Inflammatory macrophage (primary cell): Measurements from ENCODE around the gene LDLR.
A peak's percentile ranks its signal among the peaks of the same experiment; 100 is the strongest.
"Not testable (repeated sequence)": the region's sequence is repeated elsewhere in the genome, so short reads cannot be mapped to it uniquely, and the experiment has no call there.

Source experiments
- DNase-seq, 2 donors: peaks; one replicate each; pipeline ENCODE4 v3.0.0-alpha.2; 2020 to 2022

LDLR gene

DNA sequence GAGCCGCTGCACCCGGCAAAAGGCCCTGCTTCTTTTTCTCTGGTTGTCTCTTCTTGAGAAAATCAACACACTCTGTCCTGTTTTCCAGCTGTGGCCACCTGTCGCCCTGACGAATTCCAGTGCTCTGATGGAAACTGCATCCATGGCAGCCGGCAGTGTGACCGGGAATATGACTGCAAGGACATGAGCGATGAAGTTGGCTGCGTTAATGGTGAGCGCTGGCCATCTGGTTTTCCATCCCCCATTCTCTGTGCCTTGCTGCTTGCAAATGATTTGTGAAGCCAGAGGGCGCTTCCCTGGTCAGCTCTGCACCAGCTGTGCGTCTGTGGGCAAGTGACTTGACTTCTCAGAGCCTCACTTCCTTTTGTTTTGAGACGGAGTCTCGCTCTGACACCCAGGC lies 17.2 kb downstream of the LDLR start:
- DNase-seq: no peak

DNA sequence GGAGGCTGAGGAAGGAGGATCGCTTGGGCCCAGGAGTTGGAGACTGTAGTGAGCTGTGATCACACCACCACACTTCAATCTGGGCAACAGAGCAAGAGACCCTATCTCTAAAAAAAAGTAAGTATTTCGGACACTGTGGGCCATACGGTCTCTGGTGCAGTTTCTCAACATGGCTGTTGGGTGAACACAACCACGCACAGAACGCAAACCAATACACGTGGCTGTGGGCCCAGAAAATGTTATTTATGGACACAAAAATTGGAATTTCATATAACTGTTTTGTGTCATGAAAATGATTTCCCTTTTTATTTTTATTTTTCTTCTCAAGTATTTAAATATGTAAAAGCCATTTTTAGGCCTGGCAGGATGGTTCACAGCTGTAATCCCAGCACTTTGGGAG lies 19.5 kb downstream of the LDLR start:
- DNase-seq: no peak

DNA sequence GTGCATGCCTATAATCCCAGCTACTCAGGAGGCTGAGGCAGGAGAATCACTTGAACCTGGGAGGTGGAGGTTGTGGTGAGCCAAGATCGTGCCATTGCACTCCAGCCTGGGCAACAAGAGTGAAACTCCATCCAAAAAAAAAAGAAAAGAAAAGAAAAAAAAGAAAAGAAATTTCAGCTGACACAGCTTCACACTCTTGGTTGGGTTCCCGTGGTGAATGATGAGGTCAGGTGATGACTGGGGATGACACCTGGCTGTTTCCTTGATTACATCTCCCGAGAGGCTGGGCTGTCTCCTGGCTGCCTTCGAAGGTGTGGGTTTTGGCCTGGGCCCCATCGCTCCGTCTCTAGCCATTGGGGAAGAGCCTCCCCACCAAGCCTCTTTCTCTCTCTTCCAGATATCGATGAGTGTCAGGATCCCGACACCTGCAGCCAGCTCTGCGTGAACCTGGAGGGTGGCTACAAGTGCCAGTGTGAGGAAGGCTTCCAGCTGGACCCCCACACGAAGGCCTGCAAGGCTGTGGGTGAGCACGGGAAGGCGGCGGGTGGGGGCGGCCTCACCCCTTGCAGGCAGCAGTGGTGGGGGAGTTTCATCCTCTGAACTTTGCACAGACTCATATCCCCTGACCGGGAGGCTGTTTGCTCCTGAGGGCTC lies 22.0 kb downstream of the LDLR start:
- DNase-seq: no peak

DNA sequence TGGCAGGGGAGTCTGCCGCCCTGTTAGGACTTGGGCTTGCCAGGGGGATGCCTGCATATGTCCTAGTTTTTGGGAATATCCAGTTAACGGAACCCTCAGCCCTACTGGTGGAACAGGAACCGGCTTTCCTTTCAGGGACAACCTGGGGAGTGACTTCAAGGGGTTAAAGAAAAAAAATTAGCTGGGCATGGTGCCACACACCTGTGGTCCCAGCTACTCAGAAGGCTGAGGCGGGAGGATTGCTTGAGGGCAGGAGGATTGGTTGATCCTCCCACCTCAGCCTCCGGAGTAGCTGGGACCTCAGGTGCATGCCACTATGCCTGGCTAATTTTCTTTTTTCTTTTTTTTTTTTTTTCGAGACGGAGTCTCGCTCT lies 22.5 kb downstream of the LDLR start:
- no peak for DNase-seq

DNA sequence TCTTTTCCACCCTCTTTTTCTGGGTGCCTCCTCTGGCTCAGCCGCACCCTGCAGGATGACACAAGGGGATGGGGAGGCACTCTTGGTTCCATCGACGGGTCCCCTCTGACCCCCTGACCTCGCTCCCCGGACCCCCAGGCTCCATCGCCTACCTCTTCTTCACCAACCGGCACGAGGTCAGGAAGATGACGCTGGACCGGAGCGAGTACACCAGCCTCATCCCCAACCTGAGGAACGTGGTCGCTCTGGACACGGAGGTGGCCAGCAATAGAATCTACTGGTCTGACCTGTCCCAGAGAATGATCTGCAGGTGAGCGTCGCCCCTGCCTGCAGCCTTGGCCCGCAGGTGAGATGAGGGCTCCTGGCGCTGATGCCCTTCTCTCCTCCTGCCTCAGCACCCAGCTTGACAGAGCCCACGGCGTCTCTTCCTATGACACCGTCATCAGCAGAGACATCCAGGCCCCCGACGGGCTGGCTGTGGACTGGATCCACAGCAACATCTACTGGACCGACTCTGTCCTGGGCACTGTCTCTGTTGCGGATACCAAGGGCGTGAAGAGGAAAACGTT lies 24.0 kb downstream of the LDLR start:
- no peak for DNase-seq

DNA sequence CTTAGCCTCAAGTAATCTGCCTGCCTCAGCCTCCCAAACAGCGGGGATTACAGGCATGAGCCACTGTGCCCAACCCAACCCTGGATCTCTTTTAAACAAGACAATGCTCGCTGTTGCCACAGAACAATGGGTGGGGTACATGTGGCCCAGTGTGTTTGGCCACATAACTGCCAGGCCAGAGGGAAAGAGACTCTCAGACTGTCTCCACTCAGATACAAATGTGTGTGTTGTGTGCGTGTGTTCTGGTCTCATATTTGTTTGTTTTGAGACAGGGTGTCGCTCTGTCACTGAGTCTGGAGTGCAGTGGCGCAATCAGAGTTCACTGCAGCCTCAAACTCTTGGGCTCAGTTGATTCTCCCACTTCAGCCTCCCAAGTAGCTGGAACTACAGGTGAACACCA lies 25.8 kb downstream of the LDLR start:
- no peak for DNase-seq

DNA sequence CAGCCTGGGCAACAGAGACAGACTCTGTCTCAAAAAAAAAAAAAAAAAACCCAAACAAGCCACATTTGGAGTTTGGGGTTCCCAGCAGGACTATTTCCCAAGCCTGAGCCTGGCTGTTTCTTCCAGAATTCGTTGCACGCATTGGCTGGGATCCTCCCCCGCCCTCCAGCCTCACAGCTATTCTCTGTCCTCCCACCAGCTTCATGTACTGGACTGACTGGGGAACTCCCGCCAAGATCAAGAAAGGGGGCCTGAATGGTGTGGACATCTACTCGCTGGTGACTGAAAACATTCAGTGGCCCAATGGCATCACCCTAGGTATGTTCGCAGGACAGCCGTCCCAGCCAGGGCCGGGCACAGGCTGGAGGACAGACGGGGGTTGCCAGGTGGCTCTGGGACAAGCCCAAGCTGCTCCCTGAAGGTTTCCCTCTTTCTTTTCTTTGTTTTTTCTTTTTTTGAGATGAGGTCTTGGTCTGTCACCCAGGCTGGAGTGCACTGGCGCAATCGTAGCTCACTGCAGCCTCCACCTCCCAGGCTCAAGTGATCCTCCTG lies 26.7 kb downstream of the LDLR start:
- no peak for DNase-seq

DNA sequence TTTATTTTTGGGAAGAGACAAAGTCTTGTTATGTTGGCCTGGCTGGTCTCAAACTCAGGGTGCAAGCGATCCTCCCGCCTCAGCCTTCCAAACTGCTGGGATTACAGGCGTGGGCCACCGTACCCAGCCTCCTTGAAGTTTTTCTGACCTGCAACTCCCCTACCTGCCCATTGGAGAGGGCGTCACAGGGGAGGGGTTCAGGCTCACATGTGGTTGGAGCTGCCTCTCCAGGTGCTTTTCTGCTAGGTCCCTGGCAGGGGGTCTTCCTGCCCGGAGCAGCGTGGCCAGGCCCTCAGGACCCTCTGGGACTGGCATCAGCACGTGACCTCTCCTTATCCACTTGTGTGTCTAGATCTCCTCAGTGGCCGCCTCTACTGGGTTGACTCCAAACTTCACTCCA lies 27.2 kb downstream of the LDLR start:
- no peak for DNase-seq

DNA sequence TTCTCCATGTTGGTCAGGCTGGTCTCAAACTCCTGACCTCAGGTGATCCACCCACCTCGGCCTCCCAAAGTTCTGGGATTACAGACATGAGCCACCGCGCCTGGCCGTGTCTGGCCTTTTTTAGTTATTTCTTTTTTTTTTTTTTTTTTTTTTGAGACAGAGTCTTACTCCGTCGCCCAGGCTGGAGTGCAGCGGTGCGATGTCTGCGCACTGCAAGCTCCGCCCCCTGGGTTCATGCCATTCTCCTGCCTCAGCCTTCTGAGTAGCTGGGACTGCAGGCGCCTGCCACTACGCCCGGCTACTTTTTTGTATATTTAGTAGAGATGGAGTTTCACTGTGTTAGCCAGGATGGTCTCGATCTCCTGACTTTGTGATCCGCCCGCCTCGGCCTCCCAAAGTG lies 32.7 kb downstream of the LDLR start:
- DNase-seq: not testable (repeated sequence)

DNA sequence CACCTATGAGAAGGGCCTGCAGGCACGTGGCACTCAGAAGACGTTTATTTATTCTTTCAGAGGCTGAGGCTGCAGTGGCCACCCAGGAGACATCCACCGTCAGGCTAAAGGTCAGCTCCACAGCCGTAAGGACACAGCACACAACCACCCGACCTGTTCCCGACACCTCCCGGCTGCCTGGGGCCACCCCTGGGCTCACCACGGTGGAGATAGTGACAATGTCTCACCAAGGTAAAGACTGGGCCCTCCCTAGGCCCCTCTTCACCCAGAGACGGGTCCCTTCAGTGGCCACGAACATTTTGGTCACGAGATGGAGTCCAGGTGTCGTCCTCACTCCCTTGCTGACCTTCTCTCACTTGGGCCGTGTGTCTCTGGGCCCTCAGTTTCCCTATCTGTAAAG lies 33.9 kb downstream of the LDLR start:
- DNase-seq: no peak

DNA sequence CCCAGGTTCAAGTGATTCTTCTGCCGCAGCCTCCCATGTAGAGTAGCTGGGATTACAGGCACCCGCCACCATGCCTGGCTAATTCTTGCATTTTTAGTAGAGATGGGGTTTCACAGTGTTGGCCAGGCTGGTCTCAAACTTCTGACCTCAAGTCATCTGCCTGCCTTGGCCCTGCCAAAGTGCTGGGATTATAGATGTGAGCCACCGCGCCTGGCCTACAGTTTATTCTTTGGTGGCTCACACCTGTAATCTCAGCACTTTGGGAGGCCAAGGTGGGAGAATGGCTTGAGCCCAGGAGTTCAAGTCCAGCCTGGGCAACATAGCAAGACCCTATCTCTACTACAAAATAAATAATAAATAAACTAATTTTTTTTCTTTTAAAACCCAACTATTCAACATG lies 34.9 kb downstream of the LDLR start:
- not testable (repeated sequence) for DNase-seq

DNA sequence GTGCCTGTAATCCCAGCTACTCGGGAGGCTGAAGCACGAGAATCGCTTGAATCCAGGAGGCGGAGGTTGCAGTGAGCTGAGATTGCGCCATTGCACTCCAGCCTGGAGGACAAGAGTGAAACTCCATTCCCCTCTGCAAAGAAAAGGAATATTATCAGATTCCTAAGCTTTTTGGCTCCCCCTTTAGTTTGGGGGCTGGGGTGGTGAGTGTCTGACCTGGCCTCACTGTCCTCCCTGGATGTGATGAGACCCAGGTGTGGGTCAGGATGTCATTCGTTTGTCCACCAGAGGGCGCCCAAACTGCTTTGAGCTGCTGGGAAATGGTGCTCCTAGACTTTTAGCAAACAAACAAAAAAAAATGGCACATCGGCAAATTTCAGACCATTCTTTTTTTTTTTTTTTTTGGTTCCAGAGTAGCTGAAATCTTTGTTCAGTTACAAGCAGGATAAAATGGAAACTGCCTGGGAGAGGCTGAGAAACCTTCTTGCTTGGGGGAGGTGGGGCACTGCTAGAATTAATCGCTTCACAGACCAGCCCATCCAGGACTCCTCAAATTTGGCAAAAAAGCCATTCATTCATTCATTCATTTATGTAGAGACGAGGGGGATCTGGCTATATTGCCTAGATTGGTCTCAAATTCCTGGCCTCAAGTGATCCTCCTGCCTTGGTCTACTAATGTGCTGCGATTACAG lies 36.9 kb downstream of the LDLR start:
- DNase-seq: peak; percentile 63 to 75

DNA sequence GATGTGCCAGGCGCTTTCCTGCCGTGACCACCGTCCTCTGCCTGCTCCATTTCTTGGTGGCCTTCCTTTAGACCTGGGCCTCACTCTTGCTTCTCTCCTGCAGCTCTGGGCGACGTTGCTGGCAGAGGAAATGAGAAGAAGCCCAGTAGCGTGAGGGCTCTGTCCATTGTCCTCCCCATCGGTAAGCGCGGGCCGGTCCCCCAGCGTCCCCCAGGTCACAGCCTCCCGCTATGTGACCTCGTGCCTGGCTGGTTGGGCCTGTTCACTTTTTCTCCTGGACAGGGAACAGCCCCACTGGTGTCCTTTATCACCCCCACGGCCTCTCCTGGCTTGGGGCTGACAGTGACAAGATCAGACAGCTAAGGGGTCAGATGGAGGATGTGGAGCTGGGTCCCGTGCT lies 38.6 kb downstream of the LDLR start:
- DNase-seq: no peak

DNA sequence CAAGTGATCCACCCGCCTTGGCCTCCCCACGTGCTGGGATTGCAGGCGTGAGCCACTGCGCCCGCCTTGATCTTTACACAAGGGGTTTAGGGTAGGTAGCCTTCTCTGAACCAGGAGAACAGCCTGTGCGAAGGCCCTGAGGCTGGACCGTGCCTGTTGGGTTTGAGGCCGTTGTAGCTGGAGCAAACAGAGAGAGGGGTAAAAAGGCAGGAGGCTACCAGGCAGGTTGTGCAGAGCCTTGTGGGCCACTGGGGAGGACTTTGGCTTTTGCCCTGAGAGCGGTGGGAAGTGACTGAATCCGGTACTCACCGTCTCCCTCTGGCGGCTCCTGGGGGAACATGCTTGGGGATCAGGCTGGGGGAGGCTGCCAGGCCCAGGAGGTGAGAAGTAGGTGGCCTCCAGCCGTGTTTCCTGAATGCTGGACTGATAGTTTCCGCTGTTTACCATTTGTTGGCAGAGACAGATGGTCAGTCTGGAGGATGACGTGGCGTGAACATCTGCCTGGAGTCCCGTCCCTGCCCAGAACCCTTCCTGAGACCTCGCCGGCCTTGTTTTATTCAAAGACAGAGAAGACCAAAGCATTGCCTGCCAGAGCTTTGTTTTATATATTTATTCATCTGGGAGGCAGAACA lies 41.7 kb downstream of the LDLR start:
- DNase-seq: peak; percentile 66 to 70

DNA sequence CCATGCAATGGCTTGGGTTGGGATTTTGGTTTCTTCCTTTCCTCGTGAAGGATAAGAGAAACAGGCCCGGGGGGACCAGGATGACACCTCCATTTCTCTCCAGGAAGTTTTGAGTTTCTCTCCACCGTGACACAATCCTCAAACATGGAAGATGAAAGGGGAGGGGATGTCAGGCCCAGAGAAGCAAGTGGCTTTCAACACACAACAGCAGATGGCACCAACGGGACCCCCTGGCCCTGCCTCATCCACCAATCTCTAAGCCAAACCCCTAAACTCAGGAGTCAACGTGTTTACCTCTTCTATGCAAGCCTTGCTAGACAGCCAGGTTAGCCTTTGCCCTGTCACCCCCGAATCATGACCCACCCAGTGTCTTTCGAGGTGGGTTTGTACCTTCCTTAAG lies 42.2 kb downstream of the LDLR start:
- DNase-seq: no peak

DNA sequence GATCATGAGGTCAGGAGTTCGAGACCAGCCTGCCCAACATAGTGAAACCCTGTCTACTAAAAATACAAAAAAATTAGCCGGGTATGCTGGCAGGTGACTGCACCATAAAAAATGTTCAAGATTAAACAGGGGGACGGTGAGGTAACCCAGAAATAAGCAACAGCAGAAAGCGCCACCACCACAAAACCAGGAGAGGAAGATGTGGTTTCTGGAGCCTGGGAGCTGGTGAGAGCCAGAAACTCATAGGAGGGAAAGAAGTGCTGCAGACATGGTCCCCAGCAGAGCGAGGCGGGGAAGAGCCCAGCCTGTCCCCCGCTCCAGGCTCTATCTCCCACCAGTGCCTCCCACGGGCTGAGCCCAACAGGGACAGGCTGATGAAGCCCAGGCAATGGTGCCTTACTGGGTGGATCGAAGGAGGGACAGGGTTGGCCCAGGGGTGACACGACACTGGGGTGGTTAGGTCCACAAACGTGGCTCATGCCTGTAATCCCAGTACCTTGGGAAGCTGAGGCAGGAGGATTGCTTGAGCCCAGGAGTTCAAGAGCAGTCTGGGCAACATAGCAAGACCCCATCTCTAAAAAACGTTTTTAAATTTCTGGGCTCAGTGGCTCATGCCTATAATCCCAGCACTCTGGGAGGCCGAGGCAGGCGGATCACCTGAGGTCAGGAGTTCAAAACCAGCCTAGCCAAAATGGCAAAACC lies 47.3 kb downstream of the LDLR start:
- no peak for DNase-seq

DNA sequence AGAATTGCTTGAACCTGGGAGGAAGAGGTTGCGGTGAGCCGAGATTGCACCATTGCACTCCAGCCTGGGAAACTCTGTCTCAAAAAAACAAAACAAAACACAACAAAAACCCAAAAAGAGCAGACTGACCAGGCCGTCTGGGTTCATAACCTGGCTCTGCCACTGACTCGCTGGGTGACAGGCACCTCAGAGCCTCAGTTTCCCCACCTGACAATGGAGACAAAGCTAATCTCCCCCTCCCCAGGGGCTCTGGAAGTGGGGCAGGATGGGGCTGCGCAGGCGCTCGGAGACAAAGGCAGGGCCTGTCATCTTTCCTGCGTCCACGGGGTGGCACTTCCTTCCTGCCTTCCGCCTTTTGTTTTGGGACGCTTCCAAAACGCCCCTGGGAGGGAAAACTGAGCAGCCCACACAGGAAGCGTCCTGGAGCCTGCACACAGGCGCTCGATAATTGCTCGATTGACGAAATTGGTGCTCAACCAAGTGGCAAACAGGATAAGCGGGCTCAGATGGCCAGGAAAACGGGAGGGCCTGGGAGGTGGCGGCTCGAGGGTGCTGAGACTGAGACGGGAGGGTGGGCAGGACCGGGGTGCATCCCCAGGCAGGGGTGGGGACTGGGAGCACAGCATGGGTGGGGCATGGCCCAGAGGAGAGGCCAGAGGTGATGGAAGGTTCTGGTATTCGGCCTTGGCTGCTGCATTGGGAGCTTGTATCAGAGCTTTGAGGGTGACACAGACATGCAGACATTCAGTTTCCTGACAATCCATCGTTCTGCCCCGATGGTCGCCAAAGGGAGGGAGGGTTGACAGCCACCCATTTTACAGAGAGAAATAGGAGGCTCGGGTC lies 48.5 kb downstream of the LDLR start:
- peak; percentile 23 to 61 for DNase-seq

DNA sequence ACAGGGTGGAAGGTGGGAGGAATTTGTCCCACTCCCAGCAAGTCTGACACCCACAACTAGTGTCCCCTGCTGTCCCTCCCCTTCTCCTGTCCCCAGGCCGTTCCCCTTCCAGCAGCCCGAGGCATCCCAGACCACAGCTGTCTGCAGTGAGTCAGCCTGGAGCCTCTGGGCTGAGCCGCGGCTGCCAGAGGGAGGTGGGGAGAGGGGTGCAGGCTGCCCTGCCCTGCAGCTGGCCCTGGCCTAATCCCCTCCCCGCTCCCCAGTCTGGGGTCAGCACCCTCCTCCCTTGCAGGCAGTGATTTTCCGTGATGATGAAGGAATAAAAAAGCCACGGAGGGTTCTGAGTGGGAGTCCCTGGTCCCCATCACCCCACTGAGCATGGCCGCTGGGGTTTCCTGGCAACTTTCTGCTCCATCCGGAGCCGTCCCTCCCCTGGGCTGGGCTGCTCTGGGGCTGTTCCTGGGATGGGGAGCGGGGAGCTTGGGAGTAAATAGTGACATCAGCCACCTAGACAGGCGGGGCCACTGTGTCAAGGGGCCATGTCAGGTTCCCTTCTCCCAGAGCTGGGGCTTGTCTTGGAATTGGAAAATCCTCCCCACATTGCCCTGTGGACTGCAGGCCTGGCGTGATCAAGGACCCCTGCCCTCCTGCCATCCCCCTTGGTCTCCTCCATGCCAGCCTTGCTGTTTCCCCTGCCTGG lies 49.5 kb downstream of the LDLR start:
- DNase-seq: peak in 1 of 2 donors; percentile 35

DNA sequence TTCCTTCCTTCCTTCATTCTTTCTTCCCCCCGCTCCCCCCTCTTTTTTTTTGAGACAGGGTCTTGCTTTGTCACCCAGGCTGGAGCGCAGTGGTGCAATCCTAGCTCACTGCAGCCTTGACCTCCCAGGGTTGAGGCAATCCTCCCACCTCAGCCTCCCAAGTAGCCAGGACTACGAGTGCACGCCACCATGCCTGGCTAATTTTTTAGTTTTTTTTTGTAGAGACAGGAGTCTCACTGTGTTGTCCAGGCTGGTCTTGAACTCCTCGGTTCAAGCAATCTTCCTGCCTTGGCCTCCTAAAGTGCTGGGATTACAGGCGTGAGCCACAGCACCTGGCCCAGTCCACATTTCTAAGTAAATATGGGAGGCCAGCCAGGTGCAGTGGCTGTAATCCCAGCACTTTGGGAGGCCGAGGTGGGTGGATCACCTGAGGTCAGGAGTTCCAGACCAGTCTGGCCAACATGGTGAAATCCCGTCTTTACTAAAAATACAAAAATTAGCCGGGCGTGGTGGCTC lies 50.8 kb downstream of the LDLR start:
- DNase-seq: not testable (repeated sequence)

DNA sequence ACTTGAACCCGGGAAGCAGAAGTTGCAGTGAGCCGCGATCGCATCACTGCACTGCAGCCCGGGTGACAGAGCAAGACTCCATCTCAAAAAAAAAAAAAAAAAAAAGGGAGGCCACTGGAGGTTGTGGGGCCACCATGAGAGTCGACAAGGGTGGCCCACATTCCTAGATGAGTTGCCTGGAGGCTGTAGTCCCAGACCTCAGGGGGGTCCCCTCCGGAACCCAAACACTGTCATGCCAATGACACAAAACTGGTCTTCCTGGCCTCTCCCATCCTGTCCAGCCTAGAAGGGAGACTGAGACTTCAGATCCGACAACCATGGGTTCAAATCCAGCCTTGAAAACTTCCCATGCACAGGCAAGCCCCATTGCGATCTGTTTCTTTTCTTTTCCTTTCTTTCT lies 51.6 kb downstream of the LDLR start:
- DNase-seq: no peak

DNA sequence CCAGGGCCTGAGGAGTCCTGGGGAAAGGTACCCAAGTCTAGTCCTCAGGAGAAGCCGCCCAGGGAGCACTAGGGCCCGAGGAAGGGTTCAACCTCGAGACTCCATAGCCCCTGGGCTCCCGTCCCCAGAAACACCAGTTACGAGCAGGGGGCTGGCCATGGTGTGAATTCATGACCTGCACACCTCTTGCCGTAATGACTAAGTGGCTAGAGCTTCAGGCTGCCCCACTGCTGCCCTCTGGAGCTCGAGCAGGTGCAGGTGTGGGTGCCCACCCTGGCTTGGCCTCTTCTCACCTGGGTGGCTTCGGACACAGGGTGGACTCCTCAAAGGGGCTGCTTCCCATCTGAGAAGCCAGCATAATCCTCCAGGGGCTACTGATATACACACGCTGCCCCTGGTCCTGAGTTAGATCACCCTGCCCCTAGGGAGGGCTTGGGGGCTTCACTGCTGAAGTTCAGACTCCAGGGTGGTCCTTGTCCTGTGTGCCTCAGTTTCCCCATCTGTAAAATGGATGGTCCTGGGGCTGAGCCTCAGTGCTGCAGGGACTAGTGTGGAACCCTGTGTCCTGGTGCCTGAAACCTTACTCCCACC lies 52.8 kb downstream of the LDLR start:
- no peak for DNase-seq
